Type B pancreatic cell (in vitro differentiated cells): ENCODE data around the gene NANP. TPM values are rescaled to one million over a fixed set of nuclear protein-coding genes. Genes with fewer than 3 reads are reported as not detected.
"Not testable (repeated sequence)": the region's sequence is repeated elsewhere in the genome, so short reads cannot be mapped to it uniquely, and the experiment has no call there.

Experiments used
- DNase-seq: peaks from one replicate; pipeline ENCODE4 v3.0.0; 2021; ENCODE audit warnings: mixed read lengths; ENCODE audit not compliant: unreplicated experiment; ENCODE audit errors: extremely low spot score
- H3K27ac Mint-ChIP-seq: 2 replicates; pipeline ENCODE4 v1.8.0; 2021; ENCODE audit warnings: mild to moderate bottlenecking, mixed read lengths
- H3K27me3 Mint-ChIP-seq: 2 replicates; pipeline ENCODE4 v1.8.0; 2021; ENCODE audit warnings: mixed read lengths
- H3K36me3 Mint-ChIP-seq: 2 replicates; pipeline ENCODE4 v1.8.0; 2021; ENCODE audit warnings: mixed read lengths
- H3K4me1 Mint-ChIP-seq: one replicate; pipeline ENCODE4 v1.8.0; 2021; ENCODE audit warnings: mixed read lengths; ENCODE audit not compliant: unreplicated experiment
- H3K4me3 Mint-ChIP-seq: 2 replicates; pipeline ENCODE4 v1.8.0; 2021; ENCODE audit warnings: mild to moderate bottlenecking, mixed read lengths
- H3K9me3 Mint-ChIP-seq: 2 replicates; pipeline ENCODE4 v1.8.0; 2021; ENCODE audit warnings: mixed read lengths
- total RNA-seq: library from RNA; stranded (reverse); gene quantifications from 2 replicates; pipeline ENCODE4 v1.2.1, GENCODE V29; 2021; ENCODE audit warnings: low replicate concordance
- TF ChIP-seq, protein P1 (sequence below): fragments of 200-600 bp; sonication (generic); conservative IDR thresholded peaks from 2 replicates; pipeline ENCODE4 v1.5.0; 2021; ENCODE audit warnings: antibody characterized with exemption, mild to moderate bottlenecking

NANP gene
- total RNA-seq, 1 donor from 2014 or later: 6.3 TPM

DNA sequence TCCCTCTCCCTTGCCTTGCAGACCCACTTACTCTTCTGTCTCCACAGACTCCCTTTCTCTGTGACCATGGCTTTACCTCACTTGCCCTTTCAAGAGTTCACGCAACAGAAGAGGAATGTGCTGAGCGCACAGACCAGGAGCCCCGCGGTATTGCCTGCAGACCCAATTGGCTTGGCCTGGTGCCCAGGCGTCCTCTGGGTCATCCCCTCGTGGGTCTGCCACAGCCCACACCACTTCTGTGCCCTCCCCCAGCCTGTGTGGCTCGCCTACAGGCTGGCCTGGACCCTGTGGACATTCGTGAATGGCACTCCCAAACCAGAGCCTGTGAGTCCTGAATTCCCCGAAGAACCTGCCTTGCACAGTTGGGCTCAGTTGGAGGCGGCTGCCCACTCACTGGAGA lies 23.2 kb downstream of the NANP start:
- H3K36me3 Mint-ChIP-seq: no peaks in the 10 kb centered on the region
- H3K4me3 Mint-ChIP-seq: no peak overlapping the region
- no peaks in the 10 kb centered on the region for H3K27me3 Mint-ChIP-seq
- no peaks in the 10 kb centered on the region for H3K9me3 Mint-ChIP-seq
- no peak for DNase-seq
- peaks cover 6% of the 10 kb centered on the region for H3K4me1 Mint-ChIP-seq
- TF ChIP-seq, protein P1, sequence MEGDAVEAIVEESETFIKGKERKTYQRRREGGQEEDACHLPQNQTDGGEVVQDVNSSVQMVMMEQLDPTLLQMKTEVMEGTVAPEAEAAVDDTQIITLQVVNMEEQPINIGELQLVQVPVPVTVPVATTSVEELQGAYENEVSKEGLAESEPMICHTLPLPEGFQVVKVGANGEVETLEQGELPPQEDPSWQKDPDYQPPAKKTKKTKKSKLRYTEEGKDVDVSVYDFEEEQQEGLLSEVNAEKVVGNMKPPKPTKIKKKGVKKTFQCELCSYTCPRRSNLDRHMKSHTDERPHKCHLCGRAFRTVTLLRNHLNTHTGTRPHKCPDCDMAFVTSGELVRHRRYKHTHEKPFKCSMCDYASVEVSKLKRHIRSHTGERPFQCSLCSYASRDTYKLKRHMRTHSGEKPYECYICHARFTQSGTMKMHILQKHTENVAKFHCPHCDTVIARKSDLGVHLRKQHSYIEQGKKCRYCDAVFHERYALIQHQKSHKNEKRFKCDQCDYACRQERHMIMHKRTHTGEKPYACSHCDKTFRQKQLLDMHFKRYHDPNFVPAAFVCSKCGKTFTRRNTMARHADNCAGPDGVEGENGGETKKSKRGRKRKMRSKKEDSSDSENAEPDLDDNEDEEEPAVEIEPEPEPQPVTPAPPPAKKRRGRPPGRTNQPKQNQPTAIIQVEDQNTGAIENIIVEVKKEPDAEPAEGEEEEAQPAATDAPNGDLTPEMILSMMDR: no peak
- H3K27ac Mint-ChIP-seq: peak overlapping the region; percentile 58

DNA sequence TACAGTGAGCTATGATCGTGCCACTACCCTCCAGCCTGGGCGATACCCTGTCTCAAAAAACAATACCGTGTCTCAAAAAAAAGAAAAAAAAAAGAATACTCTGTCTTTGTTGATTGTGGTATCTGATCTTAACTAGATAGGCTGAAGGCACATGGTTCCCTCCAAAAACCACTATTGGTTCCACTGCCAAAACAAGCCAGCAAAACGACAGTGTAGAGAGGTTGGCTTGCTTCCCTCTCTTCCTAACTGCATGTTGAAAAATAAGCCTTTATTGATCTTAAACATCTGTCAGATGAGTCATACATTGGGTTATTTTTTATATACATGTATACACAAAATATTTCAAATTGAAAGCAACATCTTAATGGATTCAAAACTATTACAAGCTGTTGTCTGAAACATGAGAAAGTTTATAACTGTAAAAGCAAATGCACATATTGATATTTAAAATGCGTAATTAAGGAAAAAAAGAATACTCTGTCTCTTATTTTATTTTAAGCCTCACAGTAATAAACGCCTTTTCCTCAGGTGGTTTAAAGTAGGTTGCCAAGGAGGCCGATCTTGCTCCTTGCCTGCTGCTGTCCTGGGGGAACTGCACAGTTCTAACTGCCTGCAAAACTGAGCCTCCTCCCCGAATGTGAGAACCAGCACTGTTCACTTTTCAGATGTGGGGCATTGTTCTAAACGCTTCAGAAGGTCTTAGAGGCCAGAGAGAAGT lies 31.5 kb downstream of the NANP start:
- no peaks in the 10 kb centered on the region for H3K9me3 Mint-ChIP-seq
- DNase-seq: no peak
- no peak overlapping the region for H3K4me3 Mint-ChIP-seq
- H3K36me3 Mint-ChIP-seq: no peaks in the 10 kb centered on the region
- H3K4me1 Mint-ChIP-seq: peaks cover 4% of the 10 kb centered on the region
- peaks cover 3% of the 10 kb centered on the region for H3K27me3 Mint-ChIP-seq
- H3K27ac Mint-ChIP-seq: no peak overlapping the region
- TF ChIP-seq, protein P1: no peak

DNA sequence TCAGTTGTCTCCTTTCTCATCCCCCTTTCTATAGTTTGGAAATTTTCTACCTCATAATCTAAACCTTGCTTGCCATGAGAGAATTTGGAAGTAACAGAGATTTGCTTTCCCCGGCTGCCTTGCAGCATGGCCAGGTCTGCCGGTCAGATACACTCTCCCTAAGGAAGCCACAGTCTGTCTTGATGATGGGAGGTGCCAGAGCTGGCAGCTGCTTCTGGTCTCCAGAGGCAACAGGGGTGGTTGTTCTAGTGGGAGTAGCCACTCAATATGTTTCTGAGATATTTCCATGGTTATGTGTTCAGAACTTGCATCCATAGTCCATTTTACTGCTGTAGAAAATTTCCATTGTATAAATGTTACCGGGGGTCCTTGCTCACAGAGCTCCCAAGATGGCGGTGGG lies 33.0 kb downstream of the NANP start:
- H3K27me3 Mint-ChIP-seq, H3K4me3 Mint-ChIP-seq, H3K36me3 Mint-ChIP-seq, H3K27ac Mint-ChIP-seq, DNase-seq, H3K9me3 Mint-ChIP-seq, H3K4me1 Mint-ChIP-seq: not testable (repeated sequence)

DNA sequence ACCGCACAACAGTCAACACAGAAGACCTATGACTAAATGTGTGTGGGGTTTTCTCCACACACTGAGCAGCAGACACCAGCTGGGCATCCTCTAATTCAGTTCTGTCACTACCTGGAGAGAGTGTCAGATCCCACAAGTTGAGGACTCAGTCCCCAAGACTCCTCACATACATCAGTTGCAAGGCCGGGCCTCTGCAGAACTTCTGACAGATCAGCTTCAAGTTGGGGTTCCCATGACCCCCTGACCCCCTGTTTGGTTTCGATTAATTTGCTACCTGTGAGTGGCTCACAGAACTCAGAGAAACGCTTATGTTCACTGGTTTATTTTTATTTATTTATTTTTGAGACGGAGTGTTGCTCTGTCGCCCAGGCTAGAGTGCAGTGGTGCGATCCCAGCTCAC lies 35.3 kb downstream of the NANP start:
- Mint-ChIP-seq H3K4me1 (peaks cover 12% of the 10 kb centered on the region), H3K27me3 (peaks cover 3% of the 10 kb centered on the region), H3K9me3 (no peaks in the 10 kb centered on the region), H3K36me3 (peaks cover 7% of the 10 kb centered on the region), H3K4me3 (no peak overlapping the region), H3K27ac (no peak overlapping the region)
- TF ChIP-seq, protein P1: no peak
- no peak for DNase-seq

DNA sequence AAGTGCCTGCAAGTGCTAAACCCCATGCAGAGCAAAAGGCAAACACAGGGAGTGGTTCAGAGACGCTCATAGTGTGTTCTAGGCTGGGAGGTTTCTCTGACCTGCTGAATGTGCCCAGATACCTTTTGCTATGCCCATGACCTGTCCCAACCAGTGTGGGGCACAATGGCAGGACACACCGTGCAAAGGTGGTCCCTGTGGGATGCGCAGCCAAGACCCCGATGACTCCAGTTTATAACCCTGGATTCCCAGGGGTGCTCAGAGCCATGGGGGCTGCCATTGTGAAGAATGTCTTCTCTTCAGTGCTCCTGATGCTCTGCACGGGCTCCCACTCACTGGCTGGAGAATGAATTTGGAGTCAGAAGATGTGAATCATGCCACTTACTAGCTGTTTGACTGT lies 36.3 kb downstream of the NANP start:
- Mint-ChIP-seq H3K36me3 (peaks cover 16% of the 10 kb centered on the region), H3K27ac (no peak overlapping the region), H3K9me3 (no peaks in the 10 kb centered on the region), H3K27me3 (no peaks in the 10 kb centered on the region), H3K4me1 (peaks cover 18% of the 10 kb centered on the region), H3K4me3 (no peak overlapping the region)
- no peak for DNase-seq
- TF ChIP-seq, protein P1: no peak

DNA sequence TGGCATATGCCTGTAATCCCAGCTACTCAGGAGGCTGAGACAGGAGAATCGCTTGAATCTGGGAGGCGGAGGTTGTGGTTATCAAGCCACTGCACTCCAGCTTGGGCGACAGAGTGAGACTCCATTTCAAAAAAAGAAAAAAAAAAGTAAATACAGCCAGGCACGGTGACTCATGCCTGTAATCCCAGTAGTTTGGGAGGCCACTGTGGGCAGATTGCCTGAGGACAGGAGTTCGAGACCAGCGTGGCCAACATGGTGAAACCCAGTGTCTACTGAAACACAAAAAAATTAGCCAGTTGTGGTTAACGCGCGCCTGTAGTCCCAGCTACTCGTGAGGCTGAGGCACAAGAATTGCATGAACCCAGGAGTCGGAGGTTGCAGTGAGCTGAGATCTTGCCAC lies 36.9 kb downstream of the NANP start:
- DNase-seq: no peak
- Mint-ChIP-seq H3K36me3 (peaks cover 19% of the 10 kb centered on the region), H3K4me3 (no peak overlapping the region), H3K4me1 (peaks cover 20% of the 10 kb centered on the region), H3K9me3 (no peaks in the 10 kb centered on the region), H3K27me3 (no peaks in the 10 kb centered on the region), H3K27ac (no peak overlapping the region)
- TF ChIP-seq, protein P1: no peak
